GM20431 (cell line): ENCODE measurements around the gene REEP6.

Experiments
- in situ Hi-C: fragments of 300-500 bp; cut with MseI, MboI; formaldehyde crosslinking; loops from one replicate; pipeline ENCODE4 v1.15.0; 2020; ENCODE audit warnings: low sequenced_read_pairs; ENCODE audit not compliant: unreplicated experiment

The REEP6 gene

DNA sequence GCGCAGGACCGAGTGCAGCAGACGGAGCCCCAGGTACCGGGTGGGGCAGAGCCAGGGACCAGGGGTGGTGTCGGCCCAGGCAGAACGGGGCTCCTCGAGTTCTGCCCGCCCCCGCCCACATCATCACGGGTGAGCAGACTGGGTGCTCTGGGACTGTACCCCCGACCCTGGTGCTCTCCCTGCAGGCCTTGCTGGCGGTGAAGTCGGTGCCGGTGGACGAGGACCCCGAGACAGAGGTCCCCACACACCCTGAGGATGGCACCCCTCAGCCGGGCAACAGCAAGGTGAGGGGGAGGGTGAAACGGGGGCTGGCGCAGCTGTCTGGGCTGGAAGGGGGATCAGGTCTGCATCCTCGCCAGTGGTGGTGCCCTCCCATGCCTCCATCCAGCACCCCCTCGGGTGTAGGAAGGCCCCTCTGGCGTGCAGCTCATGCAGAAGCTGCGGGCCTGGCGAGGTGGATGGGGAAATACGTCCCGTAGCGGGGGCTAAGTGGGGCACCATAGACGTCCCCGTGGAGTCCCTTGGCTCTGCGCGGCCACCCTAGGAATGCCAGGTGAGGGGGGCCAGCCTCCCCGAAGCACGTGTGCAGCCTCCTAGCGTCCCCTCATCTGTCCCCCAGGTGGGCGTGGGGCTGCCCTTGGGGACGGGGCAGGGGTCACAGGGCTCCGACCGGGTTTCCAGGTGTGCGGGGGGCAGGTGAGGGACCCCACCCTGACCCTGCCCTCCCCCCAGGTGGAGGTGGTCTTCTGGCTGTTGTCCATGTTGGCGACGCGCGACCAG, 34.7 kb upstream of the REEP6 start:
- in situ Hi-C loops, result no loop called here

DNA sequence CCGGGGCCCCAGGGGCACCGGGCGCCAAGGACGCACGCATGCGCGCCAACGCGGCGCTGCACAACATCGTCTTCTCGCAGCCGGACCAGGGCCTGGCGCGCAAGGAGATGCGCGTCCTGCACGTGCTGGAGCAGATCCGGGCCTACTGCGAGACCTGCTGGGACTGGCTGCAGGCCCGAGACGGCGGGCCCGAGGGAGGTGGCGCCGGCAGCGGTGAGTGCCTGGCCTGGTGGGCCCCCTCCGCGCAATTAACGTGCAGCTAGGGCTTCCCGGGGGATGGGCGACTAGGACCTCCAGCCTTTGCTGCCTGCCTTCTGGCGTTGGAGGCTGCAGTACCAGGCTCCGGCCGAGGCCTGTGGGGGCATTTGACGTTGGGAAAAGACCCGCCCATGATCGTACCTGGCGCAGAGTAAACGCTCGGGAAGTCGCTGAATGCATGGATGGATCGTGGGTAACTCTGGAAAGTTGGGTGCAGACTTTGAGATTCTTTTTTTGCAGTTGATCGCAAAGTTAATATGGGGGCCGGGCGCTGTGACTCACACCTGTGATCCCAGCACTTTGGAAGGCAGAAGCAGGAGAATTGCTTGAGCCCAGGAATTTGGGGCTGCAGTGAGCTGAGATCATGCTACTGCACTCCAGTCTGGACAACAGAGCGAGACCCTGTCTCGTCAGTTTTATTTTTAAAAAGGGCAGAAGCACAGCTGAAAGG, 33.8 kb upstream of the REEP6 start:
- in situ Hi-C loops, result no loop called here

DNA sequence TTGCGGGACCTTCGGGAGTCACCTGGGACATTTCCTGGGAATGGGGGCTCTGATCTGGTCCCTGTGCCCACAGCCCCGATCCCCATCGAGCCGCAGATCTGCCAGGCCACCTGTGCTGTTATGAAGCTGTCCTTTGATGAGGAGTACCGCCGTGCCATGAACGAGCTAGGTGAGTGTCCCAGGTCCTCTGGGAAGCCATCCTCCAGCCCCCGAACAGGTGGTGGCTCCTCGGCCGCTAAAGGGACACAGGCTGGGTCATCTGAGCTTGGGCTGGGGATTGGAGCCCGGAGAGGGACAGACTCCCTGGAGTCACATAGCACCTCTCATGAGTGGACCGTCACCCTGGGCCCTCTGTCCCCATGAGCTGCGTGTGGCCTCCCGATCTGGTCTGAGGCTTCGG, 33.1 kb upstream of the REEP6 start:
- in situ Hi-C loops, result no loop called here

DNA sequence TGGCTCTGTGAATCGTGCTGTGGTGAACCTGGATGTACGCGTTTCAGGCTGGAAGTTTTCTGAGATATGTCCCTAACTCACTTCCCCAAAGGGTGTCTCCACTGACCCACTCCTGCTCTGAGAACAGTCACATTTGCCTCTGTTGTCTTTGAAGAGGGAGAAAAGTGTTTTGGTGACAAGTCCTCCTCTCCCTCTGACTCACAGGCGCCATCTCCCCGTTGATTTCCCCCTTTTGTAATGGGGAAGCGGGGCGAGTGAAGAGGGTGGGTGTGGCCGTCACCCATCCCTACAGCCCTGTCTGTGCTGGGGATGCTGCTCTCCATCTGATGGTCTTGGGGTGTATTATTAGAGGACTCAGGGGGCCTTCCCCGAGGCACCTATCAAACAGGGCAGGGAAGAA, 31.5 kb upstream of the REEP6 start:
- in situ Hi-C loops, result no loop called here

DNA sequence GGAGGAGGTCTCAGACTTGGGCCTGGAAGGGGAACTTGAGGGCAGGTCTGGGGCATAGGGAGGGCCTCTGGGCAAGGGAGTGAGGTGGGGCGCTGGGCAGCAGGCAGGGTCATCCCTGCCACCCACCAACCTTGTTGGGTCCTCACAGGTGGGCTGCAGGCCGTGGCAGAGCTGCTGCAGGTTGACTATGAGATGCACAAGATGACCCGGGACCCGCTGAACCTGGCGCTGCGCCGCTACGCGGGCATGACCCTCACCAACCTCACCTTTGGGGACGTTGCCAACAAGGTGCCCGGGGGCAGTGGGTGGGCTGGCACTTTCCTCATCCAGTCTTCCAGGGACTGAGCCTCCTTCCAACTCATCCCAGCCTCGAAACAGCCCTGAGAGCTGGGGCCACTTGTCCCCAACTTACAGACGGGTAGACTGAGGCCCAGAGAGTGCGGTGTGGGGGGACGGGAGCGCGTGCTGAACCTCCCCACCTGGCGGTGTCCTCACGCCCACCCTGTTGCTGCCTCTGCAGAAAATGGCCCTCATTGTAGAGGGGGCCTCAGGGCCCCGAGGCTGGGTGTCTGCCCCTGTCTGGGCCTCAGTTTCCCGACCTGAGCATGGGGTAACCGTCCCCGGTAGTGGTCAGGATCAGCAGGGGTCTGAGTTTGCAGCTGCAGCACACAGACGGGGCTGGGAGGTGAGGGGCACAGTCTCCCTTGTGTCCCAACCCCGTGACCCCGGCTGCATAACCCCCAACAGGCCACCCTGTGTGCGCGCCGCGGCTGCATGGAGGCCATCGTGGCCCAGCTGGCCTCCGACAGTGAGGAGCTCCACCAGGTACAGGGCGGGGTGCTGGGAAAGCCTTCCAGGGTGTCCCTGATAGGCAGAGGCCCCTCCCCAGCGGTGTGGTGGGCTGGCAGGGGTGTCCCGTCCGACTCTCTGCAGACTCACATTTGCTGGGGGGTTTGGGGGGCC, 30.7 kb upstream of the REEP6 start:
- in situ Hi-C loops, result no loop called here

DNA sequence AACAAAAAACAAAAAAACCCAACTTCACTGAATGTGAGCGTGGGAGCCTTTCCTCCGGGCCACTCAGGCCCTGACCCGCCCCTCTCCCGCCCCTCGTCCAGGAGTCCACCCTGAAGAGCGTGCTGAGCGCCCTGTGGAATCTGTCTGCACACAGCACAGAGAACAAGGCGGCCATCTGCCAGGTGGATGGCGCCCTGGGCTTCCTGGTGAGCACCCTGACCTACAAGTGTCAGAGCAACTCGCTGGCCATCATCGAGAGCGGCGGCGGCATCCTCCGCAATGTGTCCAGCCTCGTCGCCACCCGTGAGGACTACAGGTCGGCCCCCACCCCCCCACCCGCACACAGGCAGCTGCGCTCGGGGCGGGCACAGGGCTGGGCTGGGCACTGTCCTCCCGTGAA, 29.1 kb upstream of the REEP6 start:
- in situ Hi-C loops, result no loop called here

DNA sequence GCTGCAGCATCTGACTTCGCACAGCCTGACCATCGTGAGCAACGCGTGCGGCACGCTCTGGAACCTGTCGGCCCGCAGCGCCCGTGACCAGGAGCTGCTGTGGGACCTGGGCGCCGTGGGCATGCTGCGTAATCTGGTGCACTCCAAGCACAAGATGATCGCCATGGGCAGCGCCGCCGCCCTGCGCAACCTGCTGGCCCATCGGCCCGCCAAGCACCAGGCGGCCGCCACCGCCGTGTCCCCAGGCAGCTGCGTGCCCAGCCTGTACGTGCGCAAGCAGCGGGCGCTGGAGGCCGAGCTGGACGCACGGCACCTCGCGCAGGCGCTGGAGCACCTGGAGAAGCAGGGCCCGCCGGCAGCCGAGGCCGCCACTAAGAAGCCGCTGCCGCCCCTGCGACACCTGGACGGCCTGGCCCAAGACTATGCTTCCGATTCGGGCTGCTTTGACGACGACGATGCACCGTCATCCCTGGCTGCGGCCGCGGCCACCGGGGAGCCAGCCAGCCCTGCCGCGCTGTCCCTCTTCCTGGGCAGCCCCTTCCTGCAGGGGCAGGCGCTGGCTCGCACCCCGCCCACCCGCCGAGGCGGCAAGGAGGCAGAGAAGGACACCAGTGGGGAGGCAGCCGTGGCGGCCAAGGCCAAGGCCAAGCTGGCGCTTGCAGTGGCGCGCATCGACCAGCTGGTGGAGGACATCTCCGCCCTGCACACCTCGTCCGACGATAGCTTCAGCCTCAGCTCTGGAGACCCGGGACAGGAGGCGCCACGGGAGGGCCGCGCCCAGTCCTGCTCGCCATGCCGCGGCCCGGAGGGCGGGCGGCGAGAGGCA, 25.6 kb upstream of the REEP6 start:
- in situ Hi-C loops, result no loop called here

DNA sequence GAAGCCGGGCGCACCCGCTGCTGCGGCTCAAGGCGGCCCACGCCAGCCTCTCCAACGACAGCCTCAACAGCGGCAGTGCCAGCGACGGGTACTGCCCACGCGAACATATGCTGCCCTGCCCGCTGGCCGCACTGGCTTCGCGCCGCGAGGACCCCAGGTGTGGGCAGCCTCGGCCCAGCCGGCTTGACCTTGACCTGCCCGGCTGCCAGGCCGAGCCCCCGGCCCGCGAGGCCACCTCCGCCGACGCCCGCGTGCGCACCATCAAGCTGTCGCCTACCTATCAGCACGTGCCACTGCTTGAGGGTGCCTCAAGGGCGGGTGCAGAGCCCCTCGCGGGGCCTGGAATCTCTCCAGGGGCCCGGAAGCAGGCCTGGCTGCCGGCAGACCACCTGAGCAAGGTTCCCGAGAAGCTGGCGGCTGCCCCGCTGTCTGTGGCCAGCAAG, 24.9 kb upstream of the REEP6 start:
- in situ Hi-C loops, result no loop called here

DNA sequence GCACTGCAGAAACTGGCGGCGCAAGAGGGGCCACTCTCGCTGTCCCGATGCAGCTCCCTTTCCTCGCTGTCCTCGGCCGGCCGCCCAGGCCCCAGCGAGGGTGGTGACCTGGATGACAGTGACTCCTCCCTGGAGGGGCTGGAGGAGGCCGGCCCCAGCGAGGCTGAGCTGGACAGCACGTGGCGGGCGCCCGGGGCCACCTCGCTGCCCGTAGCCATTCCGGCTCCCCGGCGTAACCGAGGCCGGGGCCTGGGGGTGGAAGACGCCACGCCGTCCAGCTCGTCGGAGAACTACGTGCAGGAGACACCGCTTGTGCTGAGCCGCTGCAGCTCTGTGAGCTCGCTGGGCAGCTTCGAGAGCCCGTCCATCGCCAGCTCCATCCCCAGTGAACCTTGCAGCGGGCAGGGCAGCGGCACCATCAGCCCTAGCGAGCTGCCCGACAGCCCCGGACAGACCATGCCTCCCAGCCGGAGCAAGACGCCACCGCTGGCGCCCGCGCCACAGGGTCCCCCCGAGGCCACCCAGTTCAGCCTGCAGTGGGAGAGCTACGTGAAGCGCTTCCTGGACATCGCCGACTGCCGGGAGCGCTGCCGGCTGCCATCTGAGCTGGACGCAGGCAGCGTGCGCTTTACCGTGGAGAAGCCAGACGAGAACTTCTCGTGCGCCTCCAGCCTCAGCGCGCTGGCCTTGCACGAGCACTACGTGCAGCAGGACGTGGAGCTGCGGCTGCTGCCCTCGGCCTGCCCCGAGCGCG, 24.3 kb upstream of the REEP6 start:
- in situ Hi-C loops, result no loop called here

DNA sequence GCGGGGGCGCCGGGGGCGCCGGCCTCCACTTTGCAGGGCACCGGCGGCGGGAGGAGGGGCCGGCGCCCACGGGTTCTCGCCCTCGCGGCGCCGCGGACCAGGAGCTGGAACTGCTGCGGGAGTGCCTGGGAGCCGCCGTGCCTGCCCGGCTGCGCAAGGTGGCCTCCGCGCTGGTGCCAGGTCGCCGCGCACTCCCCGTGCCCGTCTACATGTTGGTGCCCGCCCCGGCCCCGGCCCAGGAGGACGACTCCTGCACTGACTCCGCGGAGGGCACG, 23.8 kb upstream of the REEP6 start:
- in situ Hi-C loops, result no loop called here

DNA sequence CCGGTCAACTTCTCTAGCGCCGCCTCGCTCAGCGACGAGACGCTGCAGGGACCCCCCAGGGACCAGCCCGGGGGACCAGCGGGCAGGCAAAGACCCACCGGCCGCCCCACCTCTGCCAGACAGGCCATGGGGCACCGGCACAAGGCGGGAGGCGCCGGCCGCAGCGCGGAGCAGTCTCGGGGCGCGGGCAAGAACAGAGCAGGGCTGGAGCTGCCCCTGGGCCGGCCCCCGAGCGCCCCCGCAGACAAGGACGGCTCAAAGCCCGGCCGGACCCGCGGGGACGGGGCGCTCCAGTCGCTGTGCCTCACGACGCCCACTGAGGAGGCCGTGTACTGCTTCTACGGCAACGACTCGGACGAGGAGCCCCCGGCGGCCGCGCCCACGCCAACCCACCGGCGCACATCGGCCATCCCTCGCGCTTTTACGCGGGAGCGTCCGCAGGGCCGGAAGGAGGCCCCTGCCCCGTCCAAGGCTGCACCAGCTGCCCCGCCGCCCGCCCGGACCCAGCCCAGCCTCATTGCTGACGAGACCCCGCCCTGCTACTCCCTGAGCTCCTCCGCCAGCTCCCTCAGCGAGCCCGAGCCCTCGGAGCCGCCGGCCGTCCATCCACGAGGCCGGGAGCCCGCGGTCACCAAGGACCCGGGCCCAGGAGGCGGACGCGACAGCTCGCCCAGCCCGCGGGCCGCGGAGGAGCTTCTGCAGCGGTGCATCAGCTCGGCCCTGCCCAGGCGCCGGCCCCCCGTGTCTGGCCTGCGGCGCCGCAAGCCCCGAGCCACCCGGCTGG, 23.3 kb upstream of the REEP6 start:
- in situ Hi-C loops, result no loop called here

DNA sequence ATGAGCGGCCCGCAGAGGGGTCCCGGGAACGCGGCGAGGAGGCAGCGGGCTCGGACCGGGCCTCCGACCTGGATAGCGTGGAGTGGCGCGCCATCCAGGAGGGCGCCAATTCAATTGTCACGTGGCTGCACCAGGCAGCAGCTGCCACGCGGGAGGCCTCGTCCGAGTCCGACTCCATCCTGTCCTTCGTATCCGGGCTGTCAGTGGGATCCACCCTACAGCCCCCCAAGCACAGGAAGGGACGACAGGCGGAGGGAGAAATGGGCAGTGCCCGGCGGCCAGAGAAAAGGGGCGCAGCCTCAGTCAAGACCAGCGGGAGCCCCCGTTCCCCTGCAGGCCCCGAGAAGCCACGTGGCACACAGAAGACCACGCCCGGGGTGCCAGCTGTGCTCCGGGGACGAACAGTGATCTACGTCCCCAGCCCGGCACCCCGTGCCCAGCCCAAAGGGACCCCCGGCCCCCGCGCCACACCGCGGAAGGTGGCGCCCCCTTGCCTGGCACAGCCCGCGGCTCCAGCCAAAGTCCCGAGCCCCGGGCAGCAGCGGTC, 22.6 kb upstream of the REEP6 start:
- in situ Hi-C loops, result no loop called here

DNA sequence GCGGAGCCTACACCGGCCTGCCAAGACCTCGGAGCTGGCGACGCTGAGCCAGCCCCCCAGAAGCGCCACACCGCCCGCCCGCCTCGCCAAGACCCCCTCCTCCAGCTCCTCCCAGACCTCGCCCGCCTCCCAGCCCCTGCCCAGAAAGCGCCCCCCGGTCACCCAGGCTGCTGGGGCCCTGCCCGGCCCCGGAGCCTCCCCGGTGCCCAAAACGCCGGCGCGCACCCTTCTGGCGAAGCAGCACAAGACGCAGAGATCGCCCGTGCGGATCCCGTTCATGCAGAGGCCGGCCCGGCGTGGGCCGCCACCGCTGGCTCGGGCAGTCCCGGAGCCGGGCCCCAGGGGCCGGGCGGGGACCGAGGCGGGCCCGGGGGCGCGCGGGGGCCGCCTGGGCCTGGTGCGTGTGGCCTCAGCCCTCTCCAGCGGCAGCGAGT, 22.1 kb upstream of the REEP6 start:
- in situ Hi-C loops, result no loop called here

DNA sequence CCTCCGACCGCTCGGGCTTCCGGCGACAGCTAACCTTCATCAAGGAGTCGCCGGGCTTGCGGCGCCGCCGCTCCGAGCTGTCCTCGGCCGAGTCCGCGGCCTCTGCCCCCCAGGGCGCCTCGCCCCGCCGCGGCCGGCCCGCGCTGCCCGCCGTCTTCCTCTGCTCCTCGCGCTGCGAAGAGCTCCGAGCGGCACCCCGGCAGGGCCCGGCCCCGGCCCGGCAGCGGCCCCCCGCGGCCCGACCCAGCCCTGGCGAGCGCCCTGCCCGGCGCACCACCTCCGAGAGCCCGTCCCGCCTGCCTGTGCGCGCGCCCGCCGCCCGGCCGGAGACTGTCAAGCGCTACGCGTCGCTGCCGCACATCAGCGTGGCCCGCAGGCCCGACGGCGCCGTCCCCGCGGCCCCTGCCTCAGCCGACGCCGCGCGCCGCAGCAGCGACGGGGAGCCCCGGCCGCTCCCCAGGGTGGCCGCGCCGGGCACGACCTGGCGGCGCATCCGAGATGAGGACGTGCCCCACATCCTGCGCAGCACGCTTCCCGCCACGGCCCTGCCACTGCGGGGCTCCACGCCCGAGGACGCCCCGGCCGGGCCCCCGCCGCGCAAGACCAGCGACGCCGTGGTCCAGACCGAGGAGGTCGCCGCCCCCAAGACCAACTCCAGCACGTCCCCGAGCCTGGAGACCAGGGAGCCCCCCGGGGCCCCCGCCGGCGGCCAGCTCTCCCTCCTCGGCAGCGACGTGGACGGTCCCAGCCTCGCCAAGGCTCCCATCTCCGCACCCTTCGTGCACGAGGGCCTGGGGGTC, 21.5 kb upstream of the REEP6 start:
- in situ Hi-C loops, result no loop called here

DNA sequence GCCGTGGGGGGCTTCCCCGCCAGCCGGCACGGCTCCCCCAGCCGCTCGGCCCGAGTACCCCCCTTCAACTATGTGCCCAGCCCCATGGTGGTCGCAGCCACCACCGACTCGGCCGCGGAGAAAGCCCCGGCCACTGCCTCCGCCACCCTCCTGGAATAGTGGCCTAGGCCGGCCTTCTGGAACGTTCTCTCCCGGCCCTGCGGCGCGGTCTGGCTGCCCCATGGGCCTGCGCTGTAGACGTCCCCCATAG, 21.0 kb upstream of the REEP6 start:
- in situ Hi-C loops, result no loop called here

DNA sequence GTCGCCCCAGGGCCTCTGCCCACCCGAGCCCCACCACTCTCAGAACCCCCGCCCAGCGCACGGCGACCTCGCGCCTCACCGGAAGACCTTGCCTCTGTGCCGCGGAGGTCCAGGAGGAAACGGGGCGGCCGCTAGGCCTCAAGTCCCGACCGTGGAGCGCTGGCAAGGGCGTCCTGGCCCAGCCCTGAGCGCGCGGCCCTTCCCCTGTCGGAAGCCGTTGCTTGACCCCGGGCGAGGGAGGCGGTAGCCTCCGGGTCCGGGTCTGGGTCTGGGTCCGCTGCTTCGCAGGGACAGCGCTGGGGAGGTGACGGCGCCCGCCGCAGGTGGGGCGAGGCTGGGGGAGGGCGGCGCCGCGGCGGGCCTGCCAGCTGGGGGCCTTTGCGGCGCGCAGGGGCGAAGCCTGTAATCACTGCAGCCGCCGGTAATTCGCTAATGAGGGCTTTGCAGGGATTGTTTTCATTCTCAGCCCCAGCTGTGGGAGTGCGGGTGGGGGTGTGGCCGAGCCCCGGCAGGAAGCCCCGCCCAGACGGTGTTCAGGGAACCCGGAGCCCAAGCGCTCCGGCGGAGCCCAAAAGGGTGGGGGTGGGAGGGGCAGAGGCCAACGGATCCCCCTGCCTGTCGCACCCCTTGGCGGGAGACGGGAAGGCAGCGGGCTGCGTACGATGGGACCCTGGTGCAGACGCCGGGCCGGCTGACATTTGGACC, 20.5 kb upstream of the REEP6 start:
- in situ Hi-C loops, result no loop called here

DNA sequence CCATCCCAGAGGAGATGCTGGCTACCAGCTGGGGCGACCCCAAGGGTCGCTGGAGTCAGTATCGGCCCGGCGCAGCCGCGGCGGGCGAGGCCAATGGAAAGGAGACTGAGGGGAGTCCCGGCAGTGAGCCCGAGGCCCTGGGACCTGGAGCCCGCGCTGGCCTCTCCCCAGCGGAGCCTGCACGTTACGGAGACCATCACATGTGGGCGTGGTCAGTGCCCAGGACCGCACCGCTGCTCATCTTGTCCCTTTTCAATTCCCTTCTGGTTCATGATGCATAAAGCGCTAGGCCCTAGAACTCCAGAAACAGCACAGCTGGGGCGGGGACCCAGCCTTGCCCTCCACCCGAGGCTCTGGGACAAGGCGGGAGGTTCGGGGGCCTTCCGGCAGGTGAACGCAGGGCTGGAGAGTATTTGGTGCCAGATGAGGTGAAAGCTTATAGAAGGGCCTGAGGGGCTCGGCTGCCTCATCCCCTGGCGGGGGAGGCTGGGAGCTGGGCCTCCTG, 19.9 kb upstream of the REEP6 start:
- in situ Hi-C loops, result no loop called here
